Muscle of leg (tissue), 16 donors: ENCODE measurements around the gene AFAP1L2. TPM values are rescaled to one million over a fixed set of nuclear protein-coding genes. Genes with fewer than 3 reads are reported as not detected.

Experiments used
- DNase-seq: peaks from one replicate; pipeline ENCODE4 v3.0.0; 2013
- H3K27ac ChIP-seq: one replicate; pipeline ENCODE4 v1.5.1; 2013; ENCODE audit warnings: mild to moderate bottlenecking, low read length, control low read depth
- H3K27me3 ChIP-seq: one replicate; pipeline ENCODE4 v1.6.1; 2013; ENCODE audit warnings: low read length; ENCODE audit not compliant: control insufficient read depth, insufficient read depth
- H3K36me3 ChIP-seq: one replicate; pipeline ENCODE4 v1.6.1; 2013; ENCODE audit warnings: low read length; ENCODE audit not compliant: control insufficient read depth, insufficient read depth
- H3K4me1 ChIP-seq: one replicate; pipeline ENCODE4 v1.6.1; 2013; ENCODE audit warnings: low read length; ENCODE audit not compliant: control insufficient read depth, insufficient read depth
- H3K4me3 ChIP-seq: one replicate; pipeline ENCODE4 v1.5.1; 2013; ENCODE audit warnings: low read length, control low read depth
- H3K9me3 ChIP-seq: replicated peaks from 2 replicates; pipeline ENCODE4 v1.6.1; 2013; ENCODE audit warnings: low read depth, low read length; ENCODE audit not compliant: control insufficient read depth
- WGBS: methylation state at CpG from one replicate; pipeline ENCODE4 v1.1.5; 2013; ENCODE audit warnings: missing lambda C conversion rate; ENCODE audit not compliant: insufficient coverage; 5-methylcytosine and 5-hydroxymethylcytosine counted together
- long read RNA-seq, 11 donors: transcript quantifications; one replicate each; lab custom pipeline, GENCODE V29; 2026
- polyA plus RNA-seq, 8 donors: library from polyadenylated mRNA; unstranded; fragments of 120-200 nt; gene quantifications; one replicate each; pipeline versions ENCODE4 v1.2.1 to v1.2.3, GENCODE V29; 2013; ENCODE audit warnings: inconsistent platforms in 1 of 8, low replicate concordance in 1 of 8; ENCODE audit not compliant: insufficient read length in 8 of 8, insufficient read depth in 1 of 8
- total RNA-seq: library from RNA; stranded (reverse); fragments of 120-200 nt; gene quantifications from one replicate; pipeline ENCODE4 v1.2.4, GENCODE V29; 2013

AFAP1L2 gene
- 20.7 TPM for total RNA-seq
- polyA plus RNA-seq = 10 to 100 TPM; 33.1 to 53.6 (median 39.5) TPM
- long read RNA-seq, donor 1 = 0 reads
- long read RNA-seq, donor 2 = 0 reads
- long read RNA-seq, donor 3, partial matches to known transcripts = 17 of 18 reads
- long read RNA-seq, donor 3, other reads (novel, unspliced or antisense) = 0 of 18 reads
- long read RNA-seq, donor 4, partial matches to known transcripts = 0 of 2 reads
- long read RNA-seq, donor 4, other reads (novel, unspliced or antisense) = 0 of 2 reads
- long read RNA-seq, donor 5, partial matches to known transcripts = 25 of 32 reads
- long read RNA-seq, donor 5, other reads (novel, unspliced or antisense) = 0 of 32 reads
- long read RNA-seq, donor 6, partial matches to known transcripts = 0 of 5 reads
- long read RNA-seq, donor 6, other reads (novel, unspliced or antisense) = 0 of 5 reads
- long read RNA-seq, donor 7 = 0 reads
- long read RNA-seq, donor 8, partial matches to known transcripts = 5 of 7 reads
- long read RNA-seq, donor 8, other reads (novel, unspliced or antisense) = 0 of 7 reads
- long read RNA-seq, donor 9, partial matches to known transcripts = 0 of 1 reads
- long read RNA-seq, donor 9, other reads (novel, unspliced or antisense) = 0 of 1 reads
- long read RNA-seq, donor 10, partial matches to known transcripts = 0 of 3 reads
- long read RNA-seq, donor 10, other reads (novel, unspliced or antisense) = 0 of 3 reads
- long read RNA-seq, donor 11, partial matches to known transcripts = 7 of 10 reads
- long read RNA-seq, donor 11, other reads (novel, unspliced or antisense) = 0 of 10 reads

GRCh38 chr10:114404171-114405010, at the start of gene AFAP1L2:
Gene AFAP1L2, minus strand, starts transcription at chr10:114404502. Its CDS starts 47 bp downstream, at chr10:114404455.
- peaks cover 48% of the 10 kb centered on the region for H3K4me1 ChIP-seq

DNA sequence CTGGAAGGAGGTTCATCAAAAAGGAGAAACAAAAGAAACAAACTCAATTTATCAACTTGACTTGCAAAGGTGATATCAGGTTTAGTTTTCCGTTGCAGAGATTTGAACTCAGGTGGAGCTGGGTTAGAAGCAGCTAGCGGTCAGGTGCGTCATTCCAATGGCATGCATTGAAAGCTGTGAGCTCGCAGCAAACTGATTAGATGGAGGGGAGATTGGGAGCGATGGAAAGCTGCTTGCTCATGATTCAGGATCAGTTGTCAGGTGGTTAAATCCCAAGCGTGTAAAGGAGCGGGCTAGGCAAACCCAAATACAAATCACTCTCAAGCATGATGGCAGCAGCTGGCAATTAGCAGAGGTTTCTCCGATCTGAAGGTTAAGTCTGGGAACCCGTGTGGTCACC, 49.3 kb upstream of the AFAP1L2 start:
- Histone ChIP-seq H3K27me3 (no peaks in the 10 kb centered on the region), H3K4me3 (no peak overlapping the region), H3K4me1 (no peaks in the 10 kb centered on the region), H3K9me3 (no peaks in the 10 kb centered on the region), H3K27ac (no peak overlapping the region), H3K36me3 (peaks cover 7% of the 10 kb centered on the region)
- DNase-seq = no peak
- 95% methylated on average over 4 of the region's 9 CpGs for WGBS

More at GRCh38 chr10:114404171-114405010, at the start of gene AFAP1L2:
- Histone ChIP-seq H3K4me3 (peak within 1 kb of the TSS; percentile 83), H3K27me3 (peaks cover 27% of the 10 kb centered on the region), H3K9me3 (no peaks in the 10 kb centered on the region), H3K27ac (peak within 1 kb of the TSS; percentile 93), H3K36me3 (no peaks in the 10 kb centered on the region)
- peak; percentile 79 for DNase-seq
- WGBS = 1% methylated on average over 81 of the region's 88 CpGs

GRCh38 chr10:114448897-114449296, 44.6 kb upstream of the AFAP1L2 start:
- Histone ChIP-seq H3K27ac (no peak overlapping the region), H3K27me3 (no peaks in the 10 kb centered on the region), H3K36me3 (peaks cover 25% of the 10 kb centered on the region), H3K9me3 (no peaks in the 10 kb centered on the region), H3K4me3 (no peak overlapping the region), H3K4me1 (no peaks in the 10 kb centered on the region)
- no peak for DNase-seq
- WGBS = no CpG with 5 or more reads among the region's 2 CpGs

DNA sequence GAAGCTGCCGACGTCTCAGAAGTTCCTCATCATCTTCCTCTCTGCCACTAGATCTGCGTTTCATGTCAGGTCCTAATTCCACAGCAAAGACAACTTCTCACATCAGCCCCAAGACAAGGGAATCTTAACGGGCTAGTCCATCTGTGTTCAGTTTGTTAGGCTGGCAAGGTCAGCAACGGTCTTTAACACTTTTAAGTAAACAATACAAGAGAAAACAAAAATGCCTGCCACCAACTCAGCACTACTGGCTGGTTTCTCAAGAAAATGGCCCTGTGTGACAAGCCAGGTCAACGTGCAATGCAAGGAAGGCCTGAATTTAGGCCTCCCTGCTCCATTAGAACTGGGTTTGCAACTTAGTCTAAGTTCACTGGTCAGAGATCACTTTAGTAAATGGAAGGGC, 41.0 kb upstream of the AFAP1L2 start:
- Histone ChIP-seq H3K27me3 (no peaks in the 10 kb centered on the region), H3K4me3 (no peak overlapping the region), H3K36me3 (peaks cover 26% of the 10 kb centered on the region), H3K9me3 (no peaks in the 10 kb centered on the region), H3K27ac (no peak overlapping the region), H3K4me1 (no peaks in the 10 kb centered on the region)
- DNase-seq = no peak
- WGBS = no CpG with 5 or more reads among the region's 6 CpGs

GRCh38 chr10:114444819-114445218, 40.5 kb upstream of the AFAP1L2 start:
- Histone ChIP-seq H3K27me3 (no peaks in the 10 kb centered on the region), H3K36me3 (peaks cover 29% of the 10 kb centered on the region), H3K4me3 (no peak overlapping the region), H3K27ac (no peak overlapping the region), H3K9me3 (no peaks in the 10 kb centered on the region), H3K4me1 (no peaks in the 10 kb centered on the region)
- no peak for DNase-seq

DNA sequence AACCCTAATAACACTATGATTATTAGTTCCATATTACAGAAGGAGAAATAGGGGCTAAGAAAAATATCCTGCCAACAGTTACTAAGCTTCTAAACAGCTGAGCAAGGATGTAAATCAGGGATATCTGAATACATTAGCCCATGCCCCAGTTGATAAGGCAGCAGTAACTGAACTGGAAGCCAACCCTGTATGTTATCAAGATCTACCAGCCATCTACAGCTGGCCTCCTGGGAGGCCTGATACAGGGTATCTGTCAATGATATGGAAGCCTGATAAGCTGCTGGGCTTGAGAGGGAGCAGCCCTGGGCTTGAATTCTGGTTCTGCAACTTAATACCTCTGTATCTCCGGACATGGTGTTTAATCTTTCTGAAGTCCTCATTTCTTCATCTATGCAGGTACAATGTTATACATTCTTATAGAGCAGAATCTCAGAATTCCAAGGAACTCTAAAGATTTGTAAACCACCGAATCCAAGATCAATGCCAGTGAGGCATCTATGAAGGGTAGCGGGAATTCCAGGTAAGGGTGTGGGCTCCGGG, 37.9 kb upstream of the AFAP1L2 start:
- H3K36me3 ChIP-seq = peaks cover 40% of the 10 kb centered on the region
- no peak overlapping the region for H3K4me3 ChIP-seq
- DNase-seq = no peak
- H3K27me3 ChIP-seq = no peaks in the 10 kb centered on the region
- no peak overlapping the region for H3K27ac ChIP-seq
- no peaks in the 10 kb centered on the region for H3K9me3 ChIP-seq
- H3K4me1 ChIP-seq = no peaks in the 10 kb centered on the region
- no CpG with 5 or more reads among the region's 4 CpGs for WGBS

- peaks cover 45% of the 10 kb centered on the region for H3K36me3 ChIP-seq
- no peaks in the 10 kb centered on the region for H3K4me1 ChIP-seq
- no peaks in the 10 kb centered on the region for H3K9me3 ChIP-seq
- WGBS = no CpG with 5 or more reads among the region's 1 CpG
- no peaks in the 10 kb centered on the region for H3K27me3 ChIP-seq
- no peak for DNase-seq
- no peak overlapping the region for H3K4me3 ChIP-seq
- no peak overlapping the region for H3K27ac ChIP-seq
Observed at GRCh38 chr10:114441107-114441506, 36.8 kb upstream of the AFAP1L2 start.

DNA sequence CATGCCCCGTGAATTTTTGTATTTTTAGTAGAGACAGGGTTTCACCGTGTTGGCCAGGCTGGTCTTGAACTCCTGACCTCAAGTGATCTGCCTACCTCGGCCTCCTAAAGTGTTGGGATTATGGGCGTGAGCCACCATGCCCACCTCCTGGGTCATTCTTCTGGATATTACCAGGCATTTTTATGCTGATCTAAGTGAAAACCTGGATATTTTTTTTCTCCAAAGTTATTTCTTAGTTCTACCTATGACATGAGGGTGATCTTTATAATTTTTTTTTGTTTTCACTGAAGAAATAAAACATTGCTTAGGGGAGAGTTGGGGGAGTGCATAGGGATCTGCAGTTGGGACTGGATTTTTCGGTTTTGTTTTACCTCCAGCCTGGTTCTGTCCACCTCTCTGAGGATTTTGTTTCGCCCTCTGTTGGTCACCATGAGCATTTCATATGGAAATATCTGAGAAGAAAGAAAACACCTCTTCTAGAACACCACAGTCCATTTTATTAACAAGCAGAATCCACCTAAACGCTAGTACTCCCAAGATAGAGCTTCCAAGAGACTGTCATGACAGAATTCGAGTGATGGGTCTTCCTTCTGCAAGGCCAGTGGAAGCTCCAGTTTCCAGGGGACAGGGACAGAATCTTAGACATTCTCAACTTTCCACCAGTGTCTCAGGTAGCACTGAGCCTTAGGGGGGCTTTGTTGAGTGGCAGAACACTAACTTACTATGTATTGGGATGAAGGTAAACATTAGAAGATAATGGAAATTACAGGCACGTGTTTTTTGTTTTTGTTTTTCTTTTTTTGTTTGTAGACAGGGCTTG, 33.4 kb upstream of the AFAP1L2 start:
- H3K9me3 ChIP-seq = no peaks in the 10 kb centered on the region
- H3K4me1 ChIP-seq = no peaks in the 10 kb centered on the region
- 100% methylated on average over 1 of the region's 9 CpGs for WGBS
- peak; percentile 24 for DNase-seq
- no peak overlapping the region for H3K27ac ChIP-seq
- peaks cover 45% of the 10 kb centered on the region for H3K36me3 ChIP-seq
- H3K4me3 ChIP-seq = no peak overlapping the region
- H3K27me3 ChIP-seq = no peaks in the 10 kb centered on the region

- Histone ChIP-seq H3K27ac (no peak overlapping the region), H3K4me1 (no peaks in the 10 kb centered on the region), H3K4me3 (no peak overlapping the region), H3K36me3 (peaks cover 43% of the 10 kb centered on the region), H3K9me3 (no peaks in the 10 kb centered on the region), H3K27me3 (no peaks in the 10 kb centered on the region)
- WGBS = no CpG with 5 or more reads among the region's 2 CpGs
- DNase-seq = no peak
Observed at GRCh38 chr10:114436941-114437340, 32.6 kb upstream of the AFAP1L2 start.
